Osteoblast (primary cell): ENCODE measurements around the gene KREMEN1. TPM values are rescaled to one million over a fixed set of nuclear protein-coding genes. Genes with fewer than 3 reads are reported as not detected.
"Not testable (repeated sequence)": the region's sequence is repeated elsewhere in the genome, so short reads cannot be mapped to it uniquely, and the experiment has no call there.

Experiments used
- DNase-seq: peaks from one replicate; pipeline ENCODE4 v3.0.0; 2011; ENCODE audit warnings: low spot score, mixed read lengths; ENCODE audit not compliant: insufficient read length; ENCODE audit errors: missing footprints
- H2AFZ ChIP-seq: 2 replicates; pipeline ENCODE4 v1.6.0; 2011; ENCODE audit warnings: mild to moderate bottlenecking, low read length
- H3K27ac ChIP-seq: 2 replicates; pipeline ENCODE4 v1.5.1; 2011; ENCODE audit warnings: mild to moderate bottlenecking, low read depth, low read length, moderate library complexity
- H3K27me3 ChIP-seq: 2 replicates; pipeline ENCODE4 v1.6.0; 2012; ENCODE audit warnings: mild to moderate bottlenecking, control low read depth, inconsistent platforms, low read length, moderate library complexity; ENCODE audit not compliant: insufficient read depth
- H3K36me3 ChIP-seq: 2 replicates; pipeline ENCODE4 v1.5.1; 2011; ENCODE audit warnings: mild to moderate bottlenecking, low read length, control low read depth, moderate library complexity; ENCODE audit not compliant: insufficient read depth
- H3K4me1 ChIP-seq: 2 replicates; pipeline ENCODE4 v1.5.1; 2011; ENCODE audit warnings: mild to moderate bottlenecking, low read length, control low read depth, moderate library complexity; ENCODE audit not compliant: insufficient read depth
- H3K4me2 ChIP-seq: 2 replicates; pipeline ENCODE4 v1.6.0; 2011; ENCODE audit warnings: mild to moderate bottlenecking, low read length; ENCODE audit not compliant: insufficient read depth
- H3K4me3 ChIP-seq: fragments of 200-600 bp; sonication (generic); 3 replicates; pipeline ENCODE4 v1.5.1; 2012; ENCODE audit warnings: mild to moderate bottlenecking, low read length, inconsistent platforms; ENCODE audit not compliant: insufficient read depth
- H3K79me2 ChIP-seq: 2 replicates; pipeline ENCODE4 v1.6.0; 2012; ENCODE audit warnings: mild to moderate bottlenecking, low read length, control low read depth, inconsistent platforms; ENCODE audit not compliant: insufficient read depth
- H3K9me3 ChIP-seq: 2 replicates; pipeline ENCODE4 v1.5.1; 2011; ENCODE audit warnings: low read depth, low read length, control low read depth
- H4K20me1 ChIP-seq: 2 replicates; pipeline ENCODE4 v1.6.0; 2012; ENCODE audit warnings: mild to moderate bottlenecking, low read length, control low read depth; ENCODE audit not compliant: insufficient read depth
- CTCF ChIP-seq: IDR thresholded peaks from 2 replicates; pipeline ENCODE4 v1.5.1; 2011; ENCODE audit warnings: mild to moderate bottlenecking, low read depth, low read length, moderate library complexity; ENCODE audit errors: extremely low read depth
- total RNA-seq: library from RNA; depleted of rRNA; stranded (reverse); fragments of >200 nt; gene quantifications from 2 replicates; pipeline ENCODE4 v1.2.3, GENCODE V29; 2012

Gene KREMEN1
- total RNA-seq, 1 donor = 6.5 TPM

- peaks cover 3% of the 10 kb centered on the region for H4K20me1 ChIP-seq
- no peak overlapping the region for H3K27ac ChIP-seq
- H3K36me3 ChIP-seq = no peaks in the 10 kb centered on the region
- H3K79me2 ChIP-seq = peaks cover 1% of the 10 kb centered on the region
- no peaks in the 10 kb centered on the region for H3K27me3 ChIP-seq
- peaks cover 27% of the 10 kb centered on the region for H3K4me1 ChIP-seq
- H3K9me3 ChIP-seq = no peaks in the 10 kb centered on the region
- DNase-seq = no peak
- no peak overlapping the region for H2AFZ ChIP-seq
- no peak overlapping the region for H3K4me3 ChIP-seq
- no peak for TF ChIP-seq CTCF
- no peak overlapping the region for H3K4me2 ChIP-seq
Measured at GRCh38 chr22:29039148-29039547, 33.7 kb upstream of the KREMEN1 start.

GRCh38 chr22:29039684-29040083 lies 33.2 kb upstream of the KREMEN1 start:
- peaks cover 32% of the 10 kb centered on the region for H3K4me1 ChIP-seq
- H3K9me3 ChIP-seq, H3K27me3 ChIP-seq, H4K20me1 ChIP-seq, H3K4me3 ChIP-seq, H3K4me2 ChIP-seq, H3K27ac ChIP-seq, H3K36me3 ChIP-seq, DNase-seq, H2AFZ ChIP-seq, H3K79me2 ChIP-seq: not testable (repeated sequence)

GRCh38 chr22:29040385-29041275 lies 32.2 kb upstream of the KREMEN1 start:
- Histone ChIP-seq H3K4me3 (no peak overlapping the region), H3K27ac (peak overlapping the region; percentile 83), H3K4me1 (peaks cover 38% of the 10 kb centered on the region), H3K79me2 (no peaks in the 10 kb centered on the region), H3K27me3 (no peaks in the 10 kb centered on the region), H3K36me3 (no peaks in the 10 kb centered on the region), H4K20me1 (peaks cover 8% of the 10 kb centered on the region), H3K4me2 (peak overlapping the region; percentile 31), H2AFZ (no peak overlapping the region), H3K9me3 (no peaks in the 10 kb centered on the region)
- TF ChIP-seq CTCF = peak; percentile 99
- DNase-seq = peak; percentile 86

- TF ChIP-seq CTCF = no peak
- Histone ChIP-seq H3K4me2 (peak overlapping the region; percentile 31), H3K27ac (peak overlapping the region; percentile 83), H4K20me1 (peaks cover 8% of the 10 kb centered on the region), H3K4me3 (no peak overlapping the region), H3K36me3 (no peaks in the 10 kb centered on the region), H2AFZ (no peak overlapping the region), H3K27me3 (no peaks in the 10 kb centered on the region), H3K9me3 (no peaks in the 10 kb centered on the region), H3K79me2 (no peaks in the 10 kb centered on the region), H3K4me1 (peaks cover 38% of the 10 kb centered on the region)
- DNase-seq = peak; percentile 49
Measured at GRCh38 chr22:29041408-29041807, 31.4 kb upstream of the KREMEN1 start.
